Type B pancreatic cell (in vitro differentiated cells): ENCODE data around the gene ADCY9. TPM values are rescaled to one million over a fixed set of nuclear protein-coding genes. Genes with fewer than 3 reads are reported as not detected.

Source experiments
- DNase-seq: peaks from one replicate; pipeline ENCODE4 v3.0.0; 2021; ENCODE audit warnings: mixed read lengths; ENCODE audit not compliant: unreplicated experiment; ENCODE audit errors: extremely low spot score
- H3K27ac Mint-ChIP-seq: 2 replicates; pipeline ENCODE4 v1.8.0; 2021; ENCODE audit warnings: mild to moderate bottlenecking, mixed read lengths
- H3K27me3 Mint-ChIP-seq: 2 replicates; pipeline ENCODE4 v1.8.0; 2021; ENCODE audit warnings: mixed read lengths
- H3K36me3 Mint-ChIP-seq: 2 replicates; pipeline ENCODE4 v1.8.0; 2021; ENCODE audit warnings: mixed read lengths
- H3K4me1 Mint-ChIP-seq: one replicate; pipeline ENCODE4 v1.8.0; 2021; ENCODE audit warnings: mixed read lengths; ENCODE audit not compliant: unreplicated experiment
- H3K4me3 Mint-ChIP-seq: 2 replicates; pipeline ENCODE4 v1.8.0; 2021; ENCODE audit warnings: mild to moderate bottlenecking, mixed read lengths
- H3K9me3 Mint-ChIP-seq: 2 replicates; pipeline ENCODE4 v1.8.0; 2021; ENCODE audit warnings: mixed read lengths
- total RNA-seq: library from RNA; stranded (reverse); gene quantifications from 2 replicates; pipeline ENCODE4 v1.2.1, GENCODE V29; 2021; ENCODE audit warnings: low replicate concordance
- TF ChIP-seq, protein P1 (sequence below): fragments of 200-600 bp; sonication (generic); conservative IDR thresholded peaks from 2 replicates; pipeline ENCODE4 v1.5.0; 2021; ENCODE audit warnings: antibody characterized with exemption, mild to moderate bottlenecking

The ADCY9 gene
- total RNA-seq, 1 donor from 2014 or later = 13.9 TPM

DNA sequence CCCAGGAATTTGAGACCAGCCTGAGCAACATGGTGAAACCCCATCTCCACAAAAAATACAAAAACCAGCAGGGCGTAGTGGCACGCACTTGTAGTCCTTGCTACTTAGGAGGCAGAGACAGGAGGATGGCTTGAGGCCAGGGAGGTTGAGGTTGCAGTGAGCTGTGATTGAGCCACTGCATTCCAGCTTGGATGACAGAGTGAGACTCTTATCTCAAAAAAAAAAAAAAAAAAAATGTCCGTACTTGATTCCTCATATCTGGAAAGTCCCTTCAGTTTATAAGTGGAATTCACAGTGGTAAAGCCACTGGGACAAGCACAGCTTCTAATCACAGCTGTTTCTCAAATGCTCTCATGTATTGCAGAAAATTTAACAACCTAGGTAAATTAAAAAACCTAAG lies 157.1 kb downstream of the ADCY9 start:
- no peaks in the 10 kb centered on the region for H3K36me3 Mint-ChIP-seq
- TF ChIP-seq, protein P1, sequence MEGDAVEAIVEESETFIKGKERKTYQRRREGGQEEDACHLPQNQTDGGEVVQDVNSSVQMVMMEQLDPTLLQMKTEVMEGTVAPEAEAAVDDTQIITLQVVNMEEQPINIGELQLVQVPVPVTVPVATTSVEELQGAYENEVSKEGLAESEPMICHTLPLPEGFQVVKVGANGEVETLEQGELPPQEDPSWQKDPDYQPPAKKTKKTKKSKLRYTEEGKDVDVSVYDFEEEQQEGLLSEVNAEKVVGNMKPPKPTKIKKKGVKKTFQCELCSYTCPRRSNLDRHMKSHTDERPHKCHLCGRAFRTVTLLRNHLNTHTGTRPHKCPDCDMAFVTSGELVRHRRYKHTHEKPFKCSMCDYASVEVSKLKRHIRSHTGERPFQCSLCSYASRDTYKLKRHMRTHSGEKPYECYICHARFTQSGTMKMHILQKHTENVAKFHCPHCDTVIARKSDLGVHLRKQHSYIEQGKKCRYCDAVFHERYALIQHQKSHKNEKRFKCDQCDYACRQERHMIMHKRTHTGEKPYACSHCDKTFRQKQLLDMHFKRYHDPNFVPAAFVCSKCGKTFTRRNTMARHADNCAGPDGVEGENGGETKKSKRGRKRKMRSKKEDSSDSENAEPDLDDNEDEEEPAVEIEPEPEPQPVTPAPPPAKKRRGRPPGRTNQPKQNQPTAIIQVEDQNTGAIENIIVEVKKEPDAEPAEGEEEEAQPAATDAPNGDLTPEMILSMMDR = no peak
- no peak for DNase-seq
- peaks cover 19% of the 10 kb centered on the region for H3K4me1 Mint-ChIP-seq
- no peak overlapping the region for H3K4me3 Mint-ChIP-seq
- H3K9me3 Mint-ChIP-seq = no peaks in the 10 kb centered on the region
- no peak overlapping the region for H3K27ac Mint-ChIP-seq
- H3K27me3 Mint-ChIP-seq = peaks cover 11% of the 10 kb centered on the region

DNA sequence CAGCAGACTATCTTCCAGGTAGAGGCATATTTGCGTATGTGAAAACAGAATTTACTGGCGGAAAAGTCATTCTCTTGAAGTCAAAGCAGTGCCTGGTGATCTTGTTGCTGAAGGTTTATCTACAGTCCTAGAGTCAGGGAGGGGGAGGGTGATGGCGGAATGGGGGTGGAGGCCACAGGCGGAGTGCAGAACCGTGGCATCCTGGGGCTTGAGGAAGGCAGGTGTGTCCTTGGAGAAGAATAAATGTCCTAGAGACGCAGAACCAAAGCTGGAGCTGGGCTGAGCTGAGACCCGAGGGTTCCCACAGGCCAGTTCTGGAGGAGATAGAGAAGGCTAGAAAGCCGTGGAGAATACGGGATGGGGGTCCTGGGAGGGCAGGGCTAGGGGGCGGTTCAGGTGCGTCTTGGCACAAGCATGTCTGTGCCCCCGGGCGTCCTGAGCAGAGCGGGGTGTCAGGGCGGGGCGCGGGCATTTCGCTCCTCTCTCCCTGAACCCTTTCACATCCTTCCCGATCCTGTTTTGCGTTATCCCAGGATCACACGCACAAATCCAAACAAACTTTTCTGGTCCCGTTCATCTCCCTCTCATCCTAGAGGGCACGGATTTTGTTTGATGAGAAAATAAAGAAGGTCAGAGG lies 158.8 kb downstream of the ADCY9 start:
- Mint-ChIP-seq H3K4me1 (peaks cover 13% of the 10 kb centered on the region), H3K27ac (no peak overlapping the region), H3K9me3 (no peaks in the 10 kb centered on the region), H3K36me3 (no peaks in the 10 kb centered on the region), H3K4me3 (no peak overlapping the region), H3K27me3 (peaks cover 7% of the 10 kb centered on the region)
- no peak for DNase-seq
- TF ChIP-seq, protein P1 = no peak

DNA sequence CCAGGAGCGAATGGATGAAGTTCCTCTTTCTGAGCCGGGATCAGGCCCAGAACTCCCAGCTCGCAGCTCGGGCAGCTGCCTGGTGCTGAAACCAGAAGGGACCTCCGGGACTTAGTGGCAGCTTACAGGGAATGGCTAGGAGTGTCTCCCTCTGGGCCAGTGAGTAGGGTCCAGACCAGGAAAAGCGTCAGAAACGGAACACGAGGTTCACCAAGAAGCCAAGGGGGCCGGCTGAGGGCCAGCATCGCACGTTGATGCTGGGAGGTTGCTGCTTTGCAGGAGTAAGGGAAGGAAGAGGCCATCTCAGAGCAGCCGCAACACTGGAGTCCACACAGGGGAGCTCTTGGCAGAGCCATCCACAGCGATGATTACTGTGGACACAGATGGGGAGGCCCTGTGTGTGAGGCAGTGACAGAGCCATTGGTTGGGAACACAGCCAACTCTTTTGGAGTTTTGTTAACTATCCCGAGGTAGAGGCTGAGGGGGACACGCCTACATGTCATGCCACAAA lies 161.8 kb downstream of the ADCY9 start:
- Mint-ChIP-seq H3K36me3 (no peaks in the 10 kb centered on the region), H3K4me1 (peaks cover 23% of the 10 kb centered on the region), H3K27ac (no peak overlapping the region), H3K4me3 (no peak overlapping the region), H3K27me3 (peaks cover 13% of the 10 kb centered on the region), H3K9me3 (no peaks in the 10 kb centered on the region)
- TF ChIP-seq, protein P1 = no peak
- DNase-seq = no peak

DNA sequence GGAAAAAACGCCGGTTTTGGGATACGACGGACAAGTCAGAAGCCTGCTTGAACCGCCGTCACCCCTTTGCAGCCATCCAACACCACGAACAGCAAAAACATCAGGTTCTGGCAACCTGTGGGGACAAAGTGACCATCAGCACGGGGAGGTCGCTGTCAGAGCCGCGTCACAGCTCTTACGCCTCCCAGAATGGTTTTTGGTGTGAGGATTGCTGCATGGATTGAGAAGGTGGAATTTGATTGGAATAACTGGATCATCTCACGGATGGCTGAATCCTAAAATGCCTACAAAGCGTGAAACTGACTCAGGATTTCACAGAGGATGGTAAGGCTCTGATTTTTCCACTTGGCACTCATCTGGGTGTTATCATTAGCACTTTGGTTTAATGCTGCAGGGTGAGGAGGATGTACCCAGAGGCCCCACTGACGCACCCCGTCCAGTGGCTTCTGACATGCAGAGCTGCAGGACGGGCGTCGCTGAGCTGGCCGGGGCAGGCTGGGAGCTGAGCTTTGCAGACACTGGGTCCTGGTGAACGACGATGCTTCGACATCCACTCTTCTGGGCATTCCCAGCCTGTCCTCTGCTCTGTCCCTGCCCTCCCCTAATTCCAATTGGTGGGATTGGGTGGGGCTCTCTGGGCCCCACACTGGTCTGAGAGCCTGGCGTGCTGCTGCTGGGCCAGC lies 162.4 kb downstream of the ADCY9 start:
- Mint-ChIP-seq H3K36me3 (no peaks in the 10 kb centered on the region), H3K4me3 (no peak overlapping the region), H3K27ac (no peak overlapping the region), H3K9me3 (no peaks in the 10 kb centered on the region), H3K27me3 (peaks cover 11% of the 10 kb centered on the region), H3K4me1 (peaks cover 23% of the 10 kb centered on the region)
- TF ChIP-seq, protein P1 = no peak
- DNase-seq = no peak

DNA sequence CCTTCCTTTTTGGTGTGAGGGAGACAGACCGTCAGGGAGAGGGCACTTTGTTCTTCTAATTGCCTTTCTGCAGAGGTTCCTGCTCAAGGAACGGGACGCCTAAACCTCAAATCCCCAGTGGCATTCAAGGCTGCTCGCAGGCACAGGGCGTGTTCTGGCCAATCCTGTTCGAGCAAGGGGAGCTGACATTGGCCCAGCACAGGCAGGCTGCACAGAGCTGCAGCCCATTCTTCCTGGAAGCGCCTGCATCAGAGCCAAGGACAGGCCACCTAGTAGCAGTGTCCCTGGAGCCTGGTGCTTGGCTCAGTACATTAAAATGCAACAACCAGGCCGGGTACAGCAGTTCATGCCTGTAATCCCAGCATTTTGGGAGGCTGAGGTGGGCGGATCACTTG lies 163.5 kb downstream of the ADCY9 start:
- no peaks in the 10 kb centered on the region for H3K36me3 Mint-ChIP-seq
- no peak overlapping the region for H3K27ac Mint-ChIP-seq
- no peak overlapping the region for H3K4me3 Mint-ChIP-seq
- no peak for DNase-seq
- TF ChIP-seq, protein P1 = no peak
- peaks cover 23% of the 10 kb centered on the region for H3K4me1 Mint-ChIP-seq
- H3K27me3 Mint-ChIP-seq = peaks cover 11% of the 10 kb centered on the region
- H3K9me3 Mint-ChIP-seq = no peaks in the 10 kb centered on the region
